ENCODE measurements around the gene HOXB2. TPM values are rescaled to one million over a fixed set of nuclear protein-coding genes. Genes with fewer than 3 reads are reported as not detected.

HOXB2 gene
- total RNA-seq, 2 donors from 2014 or later = 6.1 to 6.7 TPM

DNA sequence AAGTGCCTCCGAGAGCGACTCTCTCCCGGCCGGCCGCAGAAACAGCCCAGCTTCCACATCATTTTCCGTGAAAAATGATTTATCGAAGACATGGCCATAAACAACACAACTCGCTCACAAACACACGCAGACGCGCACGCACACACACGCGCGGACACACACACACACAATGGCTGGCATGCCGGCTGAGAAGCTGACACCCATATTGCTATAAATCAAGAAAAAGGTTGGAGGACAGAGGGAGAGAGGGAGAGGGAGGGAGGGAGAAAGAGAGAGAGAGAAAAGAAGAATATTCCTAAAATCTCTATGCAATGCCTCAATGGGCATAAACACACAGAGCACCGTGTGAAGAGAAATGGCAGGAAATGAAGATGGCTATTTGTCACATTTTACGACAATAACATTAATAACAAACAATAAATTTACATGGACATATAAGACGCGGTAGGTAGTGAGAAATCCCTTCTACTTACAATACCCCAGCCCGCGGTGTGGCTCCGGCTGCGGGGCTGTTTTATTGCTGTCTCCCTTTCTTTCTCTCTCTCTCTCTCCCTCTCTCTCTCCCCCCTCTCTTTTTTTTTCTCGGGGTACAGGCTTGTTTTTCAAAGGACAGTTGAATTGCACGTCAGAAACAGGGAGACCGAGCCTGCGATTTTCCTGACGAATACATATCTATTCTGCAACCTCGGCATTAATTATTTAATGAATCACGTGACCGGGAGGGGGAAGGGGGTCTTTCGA is 23.8 kb upstream of the HOXB2 start:
- ATAC-seq (no peak), DNase-seq (no peak)
- intact Hi-C loops (cut with DNase I) = no loop called here

DNA sequence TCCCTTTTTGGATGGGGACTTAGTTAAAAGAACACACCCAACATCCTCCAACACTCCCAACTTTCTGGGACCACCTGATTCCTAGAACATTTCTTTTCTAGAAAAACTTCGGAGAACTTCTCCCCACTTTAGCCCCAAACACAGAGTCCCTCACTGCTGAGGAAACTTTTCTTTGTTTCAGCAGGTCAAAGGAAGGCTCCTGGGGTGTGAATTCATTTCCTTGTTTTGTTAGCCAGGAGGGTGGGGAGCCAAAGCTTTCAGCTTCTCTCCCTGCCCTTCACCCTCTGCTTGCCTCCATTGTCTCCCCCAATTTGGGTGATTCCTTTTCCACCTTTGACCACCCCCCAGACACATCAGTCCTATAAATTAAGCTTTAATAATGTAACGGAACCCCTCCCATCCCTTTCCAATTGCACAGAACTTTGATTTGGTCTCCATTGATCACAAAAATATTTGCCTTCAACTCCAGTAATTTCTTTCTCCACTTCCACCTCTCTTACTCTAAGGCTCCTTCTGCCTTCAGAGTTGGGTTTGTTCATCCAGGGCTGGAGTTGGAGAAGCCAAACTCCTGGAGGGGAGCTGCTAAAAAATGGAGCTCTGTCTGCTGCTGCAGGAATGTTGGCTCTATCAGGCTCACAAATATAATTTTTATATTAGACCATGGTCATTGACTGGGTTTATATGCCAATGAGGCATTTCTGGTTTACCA is 22.9 kb upstream of the HOXB2 start:
- DNase-seq (no peak), ATAC-seq (no peak)
- intact Hi-C loops (cut with DNase I) = no loop called here

DNA sequence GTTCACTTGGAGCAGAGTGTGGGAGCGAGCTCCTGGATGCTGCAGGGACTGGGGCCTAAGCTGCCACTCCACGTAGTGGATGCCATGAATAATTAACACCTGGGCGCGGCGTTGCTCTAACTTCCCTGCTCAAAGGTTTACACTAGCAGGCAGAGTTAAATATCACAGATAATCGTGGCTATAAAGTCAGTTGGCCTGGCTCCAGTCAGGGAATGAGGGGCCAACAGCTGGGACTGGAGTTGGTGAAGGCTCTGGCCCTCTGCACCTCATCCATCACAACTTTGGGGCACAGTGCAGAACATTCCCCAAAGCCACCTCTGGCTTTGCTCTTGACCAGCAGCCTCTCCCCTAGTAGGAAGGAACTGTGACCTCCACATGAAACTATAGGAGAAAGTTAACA is 22.3 kb upstream of the HOXB2 start:
- DNase-seq (no peak), ATAC-seq (no peak)
- intact Hi-C loops (cut with DNase I) = no loop called here

DNA sequence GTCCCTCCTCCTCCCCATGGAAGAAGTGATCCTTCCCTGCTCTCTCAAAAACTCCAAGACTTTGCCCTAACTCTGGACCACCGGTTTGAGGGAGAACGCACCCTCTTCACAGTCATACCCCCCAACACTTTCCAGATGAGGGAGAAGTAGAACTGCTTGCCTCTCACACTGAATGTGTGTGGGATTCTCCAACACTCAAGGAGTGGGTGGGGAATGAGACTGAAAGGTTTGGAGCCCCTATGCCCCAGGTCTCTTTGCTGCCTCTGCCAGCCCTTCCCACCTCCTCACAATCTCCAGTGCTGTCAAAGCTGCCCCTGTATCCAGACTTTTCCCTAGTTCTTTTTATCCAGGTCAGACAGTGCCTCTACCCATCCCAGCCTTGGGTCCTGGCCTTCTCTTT is 21.8 kb upstream of the HOXB2 start:
- DNase-seq (no peak), ATAC-seq (no peak)
- intact Hi-C loops (cut with DNase I) = no loop called here

DNA sequence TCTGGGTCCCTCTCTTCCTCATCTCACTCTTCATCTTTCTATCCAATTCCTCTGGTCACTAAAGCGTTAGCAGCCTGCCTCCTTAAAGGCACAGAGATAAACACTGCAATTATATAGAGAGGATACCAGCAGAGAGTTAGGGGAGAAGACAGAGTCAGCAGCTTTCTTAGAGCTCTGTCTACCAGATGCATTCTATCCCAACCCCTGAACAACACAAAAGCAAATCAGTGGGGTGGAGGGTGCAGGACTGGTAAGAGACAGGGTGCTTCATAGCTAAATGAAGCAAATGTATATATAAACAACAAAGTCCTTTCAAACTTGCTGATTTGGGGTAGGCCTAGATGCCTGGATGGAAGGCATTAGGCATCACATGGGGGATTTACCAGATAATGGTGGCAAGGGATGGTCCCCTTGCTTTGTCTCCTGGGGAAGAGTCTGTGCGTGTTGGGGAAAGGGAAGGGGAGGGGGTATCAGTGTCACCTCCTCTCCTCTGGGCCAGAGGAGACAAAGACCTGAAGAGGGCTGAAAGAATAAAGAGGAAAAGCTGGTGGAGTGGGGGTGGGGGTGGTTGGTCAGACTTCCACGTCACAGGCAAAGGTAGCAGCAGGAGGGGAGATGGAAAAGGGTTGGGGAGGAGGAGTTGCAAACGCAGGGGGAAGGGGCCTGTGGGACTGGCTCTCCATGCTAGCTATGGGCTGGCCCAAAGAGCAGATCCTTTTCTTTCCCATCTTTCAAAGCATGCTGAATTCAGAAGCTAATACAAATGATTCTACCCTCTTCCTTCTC is 21.2 kb upstream of the HOXB2 start:
- intact Hi-C loops (cut with DNase I) = no loop called here
- DNase-seq (no peak), ATAC-seq (no peak)

DNA sequence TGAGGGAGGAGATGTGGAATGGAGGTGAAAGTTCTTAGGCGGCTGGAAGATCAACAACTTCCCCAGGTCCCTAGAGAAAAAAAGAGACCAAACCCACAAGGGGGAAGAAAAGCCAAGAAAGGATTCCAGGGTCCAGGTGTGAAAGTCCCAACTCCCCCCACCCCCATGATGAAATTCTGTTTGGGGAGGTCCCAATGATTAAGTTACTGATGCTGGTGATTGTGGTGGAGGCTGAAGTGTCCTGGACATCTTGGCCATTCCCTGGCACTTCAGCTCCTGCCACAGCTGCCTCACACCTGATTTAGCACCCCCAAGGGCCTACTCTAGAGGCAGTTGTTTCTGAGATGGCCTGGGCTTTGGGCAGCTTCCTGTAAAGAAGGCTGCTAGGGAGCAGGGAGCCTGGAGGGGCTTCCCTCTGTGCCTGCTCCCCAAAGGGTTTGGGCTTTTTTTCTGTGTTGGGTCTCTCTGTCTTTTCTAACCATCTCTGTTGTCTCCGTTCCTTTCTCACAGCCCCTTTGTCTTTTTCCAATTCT is 20.2 kb upstream of the HOXB2 start:
- intact Hi-C loops (cut with DNase I) = no loop called here
- ATAC-seq (no peak), DNase-seq (no peak)

DNA sequence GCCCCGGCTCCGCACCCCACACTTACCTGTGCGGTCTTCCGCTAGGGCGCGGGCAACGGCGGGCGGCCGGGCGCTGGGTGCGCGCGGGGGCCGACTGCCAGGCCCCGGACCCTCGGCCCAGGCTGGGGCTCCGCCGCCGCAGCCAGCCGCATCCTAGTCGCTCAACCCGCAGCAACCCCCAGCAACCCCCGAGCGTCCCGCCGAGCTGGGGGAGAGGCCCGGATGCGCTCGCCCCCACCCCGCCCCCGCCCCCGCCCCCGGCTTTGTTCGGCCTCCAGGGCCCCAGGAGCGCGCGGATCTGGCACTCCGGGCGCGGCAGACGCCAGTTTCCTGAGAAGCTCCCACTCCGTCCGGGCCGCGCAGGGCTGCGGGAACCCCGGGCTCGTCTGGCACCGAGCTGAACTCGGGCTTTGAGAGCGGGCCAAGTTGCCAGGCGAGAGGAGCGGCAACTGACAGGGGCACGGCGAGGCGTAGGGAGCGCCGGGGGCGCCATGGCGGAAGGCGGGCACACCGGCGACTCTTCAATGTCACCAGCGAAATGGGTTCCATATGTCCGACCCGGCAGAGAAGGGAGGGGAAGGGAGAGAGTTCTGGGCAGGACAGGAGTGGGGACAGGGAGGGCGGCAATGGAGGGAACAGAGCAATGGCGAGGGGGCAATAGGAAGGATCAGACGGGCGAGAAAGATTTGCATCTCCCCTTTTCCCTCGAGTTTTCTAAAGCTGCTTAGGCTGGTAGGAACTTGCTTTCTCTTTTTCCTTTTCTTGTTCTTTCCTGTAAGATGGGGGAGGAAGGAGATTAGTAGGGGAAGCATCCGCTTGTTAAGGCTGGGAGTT is 19.5 kb upstream of the HOXB2 start:
- intact Hi-C loops (cut with DNase I) = no loop called here
- DNase-seq (no peak), ATAC-seq (peak; percentile 70 to 71)

DNA sequence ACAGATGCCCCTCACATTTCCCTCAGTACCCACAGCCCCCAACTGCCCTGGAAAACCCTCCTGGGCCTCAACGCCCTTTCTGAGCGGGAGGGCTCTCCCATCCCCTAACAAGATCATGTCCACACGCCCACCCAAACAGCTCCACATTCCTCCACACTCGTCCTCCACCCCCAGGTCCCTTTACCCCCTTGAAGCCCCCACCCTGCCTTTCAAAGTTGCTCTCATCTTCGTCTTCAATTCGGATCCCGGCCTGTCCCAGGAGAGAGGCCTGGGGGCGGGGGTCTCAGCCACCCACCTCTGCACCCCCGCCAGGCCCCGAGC is 18.9 kb upstream of the HOXB2 start:
- intact Hi-C loops (cut with DNase I) = no loop called here
- DNase-seq (no peak), ATAC-seq (no peak)

DNA sequence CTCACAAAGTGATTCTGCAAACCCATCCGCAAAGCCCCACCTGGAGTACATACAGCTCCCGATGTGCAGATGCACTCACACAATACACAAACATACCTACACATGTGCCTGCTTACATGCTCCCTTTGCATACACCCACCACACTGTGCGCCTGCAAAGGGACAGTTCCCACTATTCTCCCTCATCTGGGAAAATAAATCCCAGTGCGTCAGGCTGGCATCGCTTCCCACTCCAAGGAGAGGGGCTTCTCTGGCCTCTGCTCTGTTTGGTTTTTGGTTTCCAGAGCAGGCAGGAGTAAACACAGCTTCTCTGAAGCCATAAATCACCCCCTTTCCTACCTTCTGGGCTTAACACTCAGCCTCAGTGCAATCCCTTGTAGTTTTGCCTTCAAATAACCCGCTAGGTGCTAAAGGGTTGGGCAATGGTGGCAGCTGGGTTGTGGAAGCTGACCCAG is 18.5 kb upstream of the HOXB2 start:
- no peak for DNase-seq
- ATAC-seq = no peak
- intact Hi-C loops (cut with DNase I) = no loop called here

DNA sequence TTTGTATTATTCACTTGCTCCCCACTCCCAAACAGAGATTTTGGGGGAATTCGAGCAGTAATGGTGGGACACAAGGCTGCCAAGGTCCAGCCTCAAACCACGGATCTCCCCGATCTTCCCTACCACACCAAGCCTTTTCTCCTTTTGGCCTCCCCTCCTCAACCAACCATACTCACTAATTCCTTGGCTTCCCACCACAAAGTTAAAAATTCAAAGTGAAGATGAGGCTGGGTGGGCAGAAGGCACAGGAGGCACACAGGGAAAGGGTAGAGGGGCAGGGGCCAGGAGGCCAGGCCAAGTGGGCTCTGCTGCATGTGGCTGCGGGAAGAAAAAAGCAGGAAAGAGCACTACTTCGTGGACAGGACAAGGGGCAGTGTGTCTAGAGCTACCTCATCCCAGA is 18.0 kb upstream of the HOXB2 start:
- intact Hi-C loops (cut with DNase I) = no loop called here
- DNase-seq = no peak
- ATAC-seq = no peak

DNA sequence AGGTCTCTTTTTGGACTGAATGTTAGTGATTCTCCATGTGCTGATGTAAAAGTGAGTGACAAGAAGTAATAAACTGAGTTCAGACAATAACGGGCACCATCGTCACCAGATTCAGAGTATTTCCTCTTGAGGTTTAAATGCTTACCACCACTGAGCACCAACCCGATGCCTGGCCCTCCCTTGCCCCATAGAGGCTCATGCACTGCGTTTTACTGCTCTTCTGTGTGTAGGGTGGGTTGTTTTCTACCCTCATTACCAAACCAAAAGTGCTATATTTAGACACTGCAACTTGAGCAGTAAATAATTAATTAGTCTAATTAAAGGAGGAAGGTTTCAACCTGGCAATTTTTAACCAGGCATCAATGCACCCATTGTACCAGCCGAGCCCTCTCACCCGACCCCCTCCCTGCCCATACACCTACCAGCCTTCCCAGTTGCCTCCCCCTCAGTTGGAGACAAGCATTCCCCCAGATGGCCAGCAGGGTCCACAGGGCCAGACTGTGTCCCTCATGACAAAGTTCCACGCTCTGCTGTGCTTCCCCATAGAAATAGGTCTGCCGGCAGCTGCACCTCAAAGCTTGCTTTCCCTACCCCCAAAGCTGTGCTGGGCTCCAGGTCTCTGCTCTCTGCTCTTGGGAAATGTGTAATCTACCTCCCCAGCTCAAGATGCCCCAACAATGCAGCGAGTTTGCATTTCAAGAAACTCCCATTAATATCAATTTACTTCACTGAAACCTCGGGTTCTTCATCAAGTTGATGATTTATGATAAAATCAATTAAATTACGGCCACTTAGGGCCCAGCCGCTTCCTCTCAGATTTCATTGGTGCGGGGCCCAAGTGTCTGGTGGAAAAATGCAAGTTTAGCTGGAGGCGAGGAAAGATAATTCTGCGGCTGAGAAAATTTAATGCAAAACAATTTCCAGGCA is 17.2 kb upstream of the HOXB2 start:
- ATAC-seq (no peak), DNase-seq (no peak)
- intact Hi-C loops (cut with DNase I) = no loop called here

DNA sequence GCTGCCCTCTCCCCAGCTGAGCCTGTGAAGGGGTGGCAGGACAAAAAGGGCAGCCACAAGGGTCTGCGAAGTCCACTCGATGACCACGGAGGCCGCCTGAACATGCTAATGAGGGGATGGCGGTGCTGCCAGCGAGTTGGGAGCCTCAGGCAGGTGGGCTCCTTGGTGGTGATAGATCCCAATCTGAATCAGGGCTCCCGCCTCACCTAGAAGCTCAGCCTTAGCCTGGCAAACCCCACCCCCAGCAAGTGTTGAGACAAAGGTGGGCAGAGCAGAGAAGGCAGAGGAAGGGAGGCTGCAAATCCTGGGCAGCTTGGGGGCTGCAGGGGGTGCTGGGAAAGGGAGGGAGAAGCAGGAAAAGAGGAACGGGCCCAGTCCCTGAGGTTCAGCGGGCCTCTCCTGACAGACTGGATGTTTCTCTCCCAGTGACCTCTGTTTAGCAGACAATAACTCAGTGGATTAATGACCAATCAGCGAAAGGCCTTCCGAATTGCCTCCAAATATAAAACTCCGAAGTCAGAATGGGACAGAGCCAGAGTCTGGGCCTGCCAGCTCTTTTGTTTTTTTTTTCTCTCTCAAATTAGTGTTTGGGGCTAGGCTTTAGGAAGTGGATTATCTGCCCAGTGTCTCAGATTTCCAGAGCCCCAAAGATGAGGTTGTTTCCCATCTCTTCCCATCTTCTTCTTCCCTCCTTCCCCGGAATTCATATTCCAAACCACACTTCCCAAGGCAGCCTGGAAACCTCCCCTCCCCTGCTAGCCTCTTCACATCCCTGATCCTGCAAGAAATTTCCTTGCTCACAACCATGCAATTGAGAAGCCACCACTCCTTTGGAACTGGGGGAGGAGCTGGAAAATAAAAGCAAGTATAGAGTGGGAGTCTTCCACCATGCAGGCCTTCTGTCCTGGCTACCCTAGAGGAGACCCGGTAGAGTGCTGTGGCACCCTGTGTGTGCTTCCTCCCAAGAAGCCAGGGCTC is 15.2 kb upstream of the HOXB2 start:
- intact Hi-C loops (cut with DNase I) = no loop called here
- no peak for DNase-seq
- ATAC-seq = no peak

DNA sequence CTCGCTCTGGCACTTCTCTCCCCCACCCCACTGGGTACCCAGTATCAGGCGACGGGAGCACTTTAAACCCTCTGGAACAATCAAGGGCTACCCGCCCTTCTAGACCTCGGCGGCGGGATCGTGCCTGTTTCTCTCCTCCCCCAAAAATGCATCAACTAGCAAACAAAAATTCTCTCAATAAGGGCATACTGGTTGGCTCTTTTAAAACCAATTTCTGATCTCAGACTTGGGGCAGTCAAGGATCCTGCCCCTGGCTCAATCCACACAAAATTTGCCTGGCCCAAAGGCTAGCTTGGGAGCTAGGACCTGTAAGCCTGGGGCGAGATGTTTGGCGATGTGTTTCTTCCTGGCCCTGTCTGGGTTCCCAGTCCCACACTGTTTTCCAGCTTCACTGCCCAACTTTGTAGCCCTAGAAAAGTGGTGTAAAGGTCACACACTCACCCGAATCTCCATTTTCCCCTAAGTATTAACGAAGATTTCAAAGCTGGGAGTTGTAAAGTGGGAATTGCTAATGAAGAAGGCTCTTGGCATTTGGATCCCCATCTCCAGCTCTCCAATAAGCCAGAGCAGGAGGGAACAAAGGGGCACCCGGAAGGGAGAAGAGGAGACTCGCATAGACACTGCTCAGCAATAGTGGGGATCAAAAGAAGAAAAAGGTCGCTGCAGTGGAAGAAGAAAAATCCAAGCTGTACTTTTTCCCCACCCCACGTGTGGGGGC is 14.4 kb upstream of the HOXB2 start:
- ATAC-seq = no peak
- intact Hi-C loops (cut with DNase I) = no loop called here
- DNase-seq = no peak

DNA sequence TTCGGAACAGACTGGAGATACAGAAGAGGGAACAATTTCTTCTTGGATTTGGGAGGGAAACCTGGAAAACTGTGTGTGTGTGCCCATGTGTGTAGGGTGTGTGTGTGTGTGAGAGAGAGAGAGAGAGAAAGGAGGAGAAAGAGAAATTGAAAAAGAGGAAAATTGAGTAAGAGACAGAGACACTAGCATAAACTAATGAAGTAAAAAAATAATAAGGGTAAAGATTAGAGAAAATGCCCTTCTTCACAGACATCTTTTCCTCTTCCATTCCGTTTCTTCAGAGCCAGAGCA is 13.9 kb upstream of the HOXB2 start:
- intact Hi-C loops (cut with DNase I) = no loop called here
- no peak for ATAC-seq
- DNase-seq = no peak

DNA sequence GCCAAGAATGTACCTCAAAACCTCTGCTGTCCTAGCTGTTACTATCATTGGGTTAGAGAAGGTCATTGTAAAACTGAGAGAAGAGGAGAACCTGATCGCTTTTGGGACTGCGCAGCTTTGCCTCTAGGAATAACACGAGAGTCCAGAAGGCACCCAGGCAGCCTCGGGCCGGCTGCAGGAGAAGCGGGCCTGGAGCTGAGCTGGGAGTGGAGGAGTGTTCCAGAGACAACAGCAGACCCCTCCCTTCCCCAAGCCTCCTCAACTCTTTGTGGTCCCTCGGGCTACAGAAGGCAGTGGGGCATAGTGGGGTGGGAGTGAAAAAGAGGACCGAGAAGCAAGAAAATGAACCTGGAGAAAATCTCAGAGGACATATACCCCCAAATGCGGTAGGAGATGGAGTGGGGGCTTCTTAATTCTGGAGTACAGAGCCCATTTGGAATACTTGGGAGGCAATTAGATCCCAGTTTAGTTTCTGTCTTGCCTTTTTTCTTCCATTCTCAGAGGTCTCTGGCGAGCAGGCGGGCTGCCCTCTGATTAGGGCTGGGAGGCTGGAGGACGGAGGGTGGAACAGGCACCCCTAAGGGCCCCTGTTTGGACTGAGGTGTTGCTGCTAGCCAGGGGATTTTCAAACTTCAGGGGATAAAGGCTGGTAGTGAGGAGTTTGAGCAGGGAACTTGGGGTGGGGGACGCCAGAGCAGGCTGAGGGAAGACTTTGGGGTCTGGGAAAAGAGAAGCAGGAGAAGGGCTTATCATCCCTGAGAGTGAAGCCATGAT is 13.3 kb upstream of the HOXB2 start:
- intact Hi-C loops (cut with DNase I) = no loop called here
- ATAC-seq (no peak), DNase-seq (no peak)
